Measurements from ENCODE around the gene PDHX. TPM values are rescaled to one million over a fixed set of nuclear protein-coding genes. Genes with fewer than 3 reads are reported as not detected.

Gene PDHX
- polyA plus RNA-seq, 1 donor (not counting 4 experiments of a cell fraction or from before 2014, with no cell fraction given) = 28.5 TPM

DNA sequence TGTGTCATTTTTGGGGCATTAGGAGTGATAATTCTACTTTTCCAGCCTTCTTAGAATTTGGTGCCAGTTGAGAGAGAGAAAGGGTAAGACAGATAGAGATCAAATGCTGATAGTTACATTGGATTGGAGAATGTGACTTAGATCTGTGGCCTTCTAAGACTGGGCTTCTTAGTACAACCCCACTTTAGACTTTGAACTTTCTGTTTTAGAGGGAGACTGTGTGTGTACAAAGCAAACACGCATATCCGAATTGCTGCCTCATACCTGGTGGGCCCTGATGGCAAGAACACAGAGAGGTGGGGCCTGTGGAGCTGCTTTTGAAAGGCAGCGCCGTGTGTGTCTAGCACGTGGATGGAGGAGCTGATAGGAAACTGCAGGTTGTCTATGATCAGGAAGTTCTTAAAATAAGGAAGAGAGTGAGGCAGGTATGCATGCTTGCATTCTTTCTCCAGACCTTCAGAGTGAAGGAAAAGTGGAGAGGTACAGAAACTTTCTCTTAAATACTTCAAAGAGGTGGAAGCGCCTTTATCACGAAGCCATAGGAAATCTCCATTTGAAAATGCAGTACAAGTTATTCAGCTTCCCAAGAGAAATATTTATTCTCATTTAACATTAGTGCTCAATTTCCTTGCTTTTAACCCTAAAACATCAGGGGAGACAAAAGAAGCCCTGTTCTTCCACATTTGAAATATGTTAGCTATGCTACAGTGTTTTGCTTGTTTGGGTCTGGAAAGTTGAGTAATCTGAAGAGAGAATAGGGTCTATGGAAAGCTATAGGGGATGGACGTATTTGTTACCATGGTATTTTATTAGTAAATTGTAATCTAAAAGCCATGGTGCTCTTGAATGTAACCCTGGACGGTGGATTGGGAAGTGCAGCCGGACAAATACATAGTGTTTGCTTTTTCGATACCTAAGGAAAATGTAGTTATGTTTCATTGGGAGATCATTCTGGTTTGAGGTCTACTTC lies 13.7 kb downstream of the PDHX start:
- Histone ChIP-seq H3K27me3 (ENCODE audit: control insufficient read depth, extremely low read depth, insufficient read depth, low read length) (no peaks in the 10 kb centered on the region), H4K20me1 (ENCODE audit: control insufficient read depth, extremely low read depth, insufficient read depth, low read length) (no peaks in the 10 kb centered on the region), H3K9ac (ENCODE audit: control insufficient read depth, extremely low read depth, insufficient read depth, low read length) (no peak overlapping the region), H3K4me3 (ENCODE audit: control insufficient read depth in 2 of 3, extremely low read depth in 1 of 3, insufficient read depth in 2 of 3, low read depth in 1 of 3, low read length in 3 of 3) (no peak overlapping the region), H3K9me1 (ENCODE audit: control insufficient read depth, extremely low read depth, insufficient read depth, low read length) (no peaks in the 10 kb centered on the region), H3K4me1 (ENCODE audit: control insufficient read depth, extremely low read depth, insufficient read depth, low read length) (peaks cover 12% of the 10 kb centered on the region), H3K27ac (ENCODE audit: control insufficient read depth, insufficient read depth, low read length) (no peak overlapping the region), H2AFZ (ENCODE audit: control insufficient read depth, low read length) (no peak overlapping the region), H3K9me3 (ENCODE audit: control insufficient read depth, low read depth, low read length) (no peaks in the 10 kb centered on the region), H3K79me2 (ENCODE audit: control insufficient read depth, insufficient read depth, low read length) (peaks cover 30% of the 10 kb centered on the region), H3K36me3 (ENCODE audit: control insufficient read depth in 2 of 2, extremely low read depth in 1 of 2, insufficient read depth in 2 of 2, low read length in 2 of 2) (peaks cover 0 to 4% of the 10 kb centered on the region in 2 experiments), H3K4me2 (ENCODE audit: control insufficient read depth, extremely low read depth, insufficient read depth, low read depth, low read length) (no peak overlapping the region)
- no peak for FAIRE-seq
- DNase-seq (ENCODE audit: low read depth, low spot score) = no peak
- dilution Hi-C loops (cut with MboI; ENCODE audit: extremely low pct_ligation_motif_present, low sequenced_read_pairs) = no loop called here
- TF ChIP-seq, protein P1, sequence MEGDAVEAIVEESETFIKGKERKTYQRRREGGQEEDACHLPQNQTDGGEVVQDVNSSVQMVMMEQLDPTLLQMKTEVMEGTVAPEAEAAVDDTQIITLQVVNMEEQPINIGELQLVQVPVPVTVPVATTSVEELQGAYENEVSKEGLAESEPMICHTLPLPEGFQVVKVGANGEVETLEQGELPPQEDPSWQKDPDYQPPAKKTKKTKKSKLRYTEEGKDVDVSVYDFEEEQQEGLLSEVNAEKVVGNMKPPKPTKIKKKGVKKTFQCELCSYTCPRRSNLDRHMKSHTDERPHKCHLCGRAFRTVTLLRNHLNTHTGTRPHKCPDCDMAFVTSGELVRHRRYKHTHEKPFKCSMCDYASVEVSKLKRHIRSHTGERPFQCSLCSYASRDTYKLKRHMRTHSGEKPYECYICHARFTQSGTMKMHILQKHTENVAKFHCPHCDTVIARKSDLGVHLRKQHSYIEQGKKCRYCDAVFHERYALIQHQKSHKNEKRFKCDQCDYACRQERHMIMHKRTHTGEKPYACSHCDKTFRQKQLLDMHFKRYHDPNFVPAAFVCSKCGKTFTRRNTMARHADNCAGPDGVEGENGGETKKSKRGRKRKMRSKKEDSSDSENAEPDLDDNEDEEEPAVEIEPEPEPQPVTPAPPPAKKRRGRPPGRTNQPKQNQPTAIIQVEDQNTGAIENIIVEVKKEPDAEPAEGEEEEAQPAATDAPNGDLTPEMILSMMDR (optimal IDR thresholded peaks at IDR 0.05 in 1 of 3, IDR thresholded peaks at IDR 0.05 in 1 of 3, conservative IDR thresholded peaks at IDR 0.05 in 1 of 3; ENCODE audit: extremely low read depth in 1 of 3, insufficient read depth in 2 of 3, low read length in 3 of 3) = no peak
- TF ChIP-seq EZH2 (IDR thresholded peaks at IDR 0.05; ENCODE audit: low read length) = no peak

DNA sequence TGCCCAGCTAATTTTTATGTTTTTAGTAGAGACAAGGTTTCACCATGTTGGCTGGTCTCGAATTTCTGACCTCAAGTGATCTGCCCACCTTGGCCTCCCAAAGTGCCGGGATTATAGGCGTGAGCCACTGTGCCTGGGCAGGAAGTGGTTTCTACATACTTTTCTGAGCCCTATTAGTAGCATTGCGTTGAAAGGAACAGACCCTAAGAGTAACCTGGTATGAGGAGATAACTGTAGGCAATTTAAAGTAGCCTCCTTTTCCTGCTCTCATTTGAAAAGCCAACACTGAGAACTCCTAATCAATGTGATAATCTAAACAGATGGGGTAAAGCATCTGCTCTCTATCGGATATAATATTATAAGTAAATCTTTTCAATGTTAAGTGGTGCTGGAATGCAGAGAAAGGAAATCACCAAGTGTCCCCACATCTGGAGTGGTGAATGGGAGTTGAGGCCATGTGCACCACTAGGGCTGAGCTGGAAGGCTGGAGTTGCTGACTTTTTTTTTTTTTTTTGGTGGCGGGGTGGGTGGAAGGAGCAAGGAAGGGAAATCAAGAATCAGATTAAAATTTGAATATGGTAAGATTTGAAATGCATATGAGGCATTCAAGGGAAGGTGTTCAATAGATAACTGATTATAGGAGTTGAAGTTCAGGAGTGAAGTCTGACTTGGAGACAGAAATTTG lies 20.7 kb downstream of the PDHX start:
- Histone ChIP-seq H3K79me2 (ENCODE audit: control insufficient read depth, insufficient read depth, low read length) (peaks cover 5% of the 10 kb centered on the region), H3K4me1 (ENCODE audit: control insufficient read depth, extremely low read depth, insufficient read depth, low read length) (no peaks in the 10 kb centered on the region), H4K20me1 (ENCODE audit: control insufficient read depth, extremely low read depth, insufficient read depth, low read length) (no peaks in the 10 kb centered on the region), H3K4me3 (ENCODE audit: control insufficient read depth in 2 of 3, extremely low read depth in 1 of 3, insufficient read depth in 2 of 3, low read depth in 1 of 3, low read length in 3 of 3) (no peak overlapping the region), H3K9ac (ENCODE audit: control insufficient read depth, extremely low read depth, insufficient read depth, low read length) (no peak overlapping the region), H3K9me1 (ENCODE audit: control insufficient read depth, extremely low read depth, insufficient read depth, low read length) (no peaks in the 10 kb centered on the region), H3K27ac (ENCODE audit: control insufficient read depth, insufficient read depth, low read length) (no peak overlapping the region), H3K9me3 (ENCODE audit: control insufficient read depth, low read depth, low read length) (no peaks in the 10 kb centered on the region), H2AFZ (ENCODE audit: control insufficient read depth, low read length) (no peak overlapping the region), H3K27me3 (ENCODE audit: control insufficient read depth, extremely low read depth, insufficient read depth, low read length) (no peaks in the 10 kb centered on the region), H3K36me3 (ENCODE audit: control insufficient read depth in 2 of 2, extremely low read depth in 1 of 2, insufficient read depth in 2 of 2, low read length in 2 of 2) (peaks cover 0 to 4% of the 10 kb centered on the region in 2 experiments), H3K4me2 (ENCODE audit: control insufficient read depth, extremely low read depth, insufficient read depth, low read depth, low read length) (no peak overlapping the region)
- no peak for DNase-seq (ENCODE audit: low read depth, low spot score)
- dilution Hi-C loops (cut with MboI; ENCODE audit: extremely low pct_ligation_motif_present, low sequenced_read_pairs) = no loop called here
- FAIRE-seq = no peak
- TF ChIP-seq, protein P1 (optimal IDR thresholded peaks at IDR 0.05 in 1 of 3, IDR thresholded peaks at IDR 0.05 in 1 of 3, conservative IDR thresholded peaks at IDR 0.05 in 1 of 3; ENCODE audit: extremely low read depth in 1 of 3, insufficient read depth in 2 of 3, low read length in 3 of 3) = no peak
- no peak for TF ChIP-seq EZH2 (IDR thresholded peaks at IDR 0.05; ENCODE audit: low read length)

Measured in keratinocyte (primary cell).